Body of pancreas (tissue), 4 donors: ENCODE data around the gene IL13. TPM values are rescaled to one million over a fixed set of nuclear protein-coding genes. Genes with fewer than 3 reads are reported as not detected.

Experiments
- ATAC-seq: fragments of 150-250 bp; one replicate; pipeline ENCODE4 v1.9.1; 2016
- DNase-seq, 4 donors: peaks; one replicate each; pipeline ENCODE4 v3.0.0-alpha.2; 2019
- H3K27ac ChIP-seq, 4 donors: fragments of 200-600 bp; sonication (generic); 1 replicate in 3 of 4; 2 replicates in 1 of 4; pipeline versions ENCODE4 v1.5.1 to v1.6.1; 2016 to 2019; ENCODE audit warnings: mild to moderate bottlenecking in 1 of 4, mixed read lengths in 1 of 4, moderate library complexity in 1 of 4
- H3K27me3 ChIP-seq, 2 donors: fragments of 200-600 bp; sonication (generic); one replicate each; pipeline ENCODE4 v1.6.0; 2016; ENCODE audit warnings: mild to moderate bottlenecking in 1 of 2
- H3K36me3 ChIP-seq, 2 donors: fragments of 200-600 bp; sonication (generic); replicated peaks in 1 of 2; 2 replicates each; pipeline ENCODE4 v1.5.1; 2016; ENCODE audit warnings: low read depth in 2 of 2; ENCODE audit not compliant: insufficient read depth in 1 of 2
- H3K4me1 ChIP-seq: fragments of 200-600 bp; sonication (generic); one replicate; pipeline ENCODE4 v1.6.0; 2016
- H3K4me3 ChIP-seq, 2 donors: fragments of 200-600 bp; sonication (generic); 1 replicate in 1 of 2; 2 replicates in 1 of 2; pipeline ENCODE4 v1.5.1; 2016 to 2019
- H3K9me3 ChIP-seq, 3 donors: fragments of 200-600 bp; sonication (generic); 1 replicate in 2 of 3; 2 replicates in 1 of 3; pipeline ENCODE4 v1.5.1; 2016
- CTCF ChIP-seq, 7 experiments: fragments of 450-650 bp in 4 of 7; fragments of 200-600 bp in 3 of 7; sonication (generic) in 3 of 7; IDR thresholded peaks; one replicate each; pipeline ENCODE4 v1.5.1; 2016 to 2019; ENCODE audit warnings: antibody characterized with exemption in 7 of 7
- POLR2A ChIP-seq, 3 donors: fragments of 450-650 bp; IDR thresholded peaks; one replicate each; pipeline ENCODE4 v1.6.1; 2016; ENCODE audit warnings: antibody characterized with exemption in 3 of 3, mild to moderate bottlenecking in 2 of 3
- WGBS, 2 donors: methylation state at CpG; one replicate each; pipeline ENCODE4 v1.1.5; 2017; 5-methylcytosine and 5-hydroxymethylcytosine counted together
- intact Hi-C: fragments of 100-400 bp; cut with DNase I; formaldehyde crosslinking; loops from one replicate; pipeline ENCODE4 v1.15.1; 2023
- total RNA-seq, 2 donors: library from RNA; depleted of rRNA; stranded (reverse); fragments of >200 nt; gene quantifications; one replicate each; pipeline ENCODE4 v1.1.0, GENCODE V29; 2016

The IL13 gene
- total RNA-seq, 2 donors from 2014 or later, result not detected

- no peak for TF ChIP-seq POLR2A (IDR thresholded peaks at IDR 0.05)
- TF ChIP-seq CTCF (IDR thresholded peaks at IDR 0.05), result no peak
- no peak overlapping the region for H3K4me3 ChIP-seq
- no peaks in the 10 kb centered on the region for H3K9me3 ChIP-seq
- DNase-seq, result no peak
- no peak for ATAC-seq
- intact Hi-C loops, result no loop called here
- peaks cover 0 to 18% of the 10 kb centered on the region in 2 donors for H3K27me3 ChIP-seq
- no peak overlapping the region for H3K27ac ChIP-seq
- H3K4me1 ChIP-seq, result peaks cover 12% of the 10 kb centered on the region
- 84 to 89% methylated on average over 9 of the region's 9 CpGs for WGBS, 2 donors
- no peaks in the 10 kb centered on the region for H3K36me3 ChIP-seq
Measured at GRCh38 chr5:132658381-132659302, 669 bp downstream of the IL13 start.

- Histone ChIP-seq H3K27me3 (peaks cover 0 to 18% of the 10 kb centered on the region in 2 donors), H3K36me3 (no peaks in the 10 kb centered on the region), H3K27ac (no peak overlapping the region), H3K4me1 (peaks cover 12% of the 10 kb centered on the region), H3K4me3 (no peak overlapping the region), H3K9me3 (no peaks in the 10 kb centered on the region)
- WGBS, 2 donors, result 84 to 86% methylated on average over 18 to 23 of the region's 23 CpGs
- no peak for ATAC-seq
- TF ChIP-seq POLR2A (IDR thresholded peaks at IDR 0.05), result no peak
- no peak for TF ChIP-seq CTCF (IDR thresholded peaks at IDR 0.05)
- DNase-seq, result no peak
- intact Hi-C loops, result no loop called here
Measured at GRCh38 chr5:132659598-132660493, 1.9 kb downstream of the IL13 start.

- ATAC-seq (no peak), DNase-seq (no peak)
- Histone ChIP-seq H3K9me3 (no peaks in the 10 kb centered on the region), H3K27ac (no peak overlapping the region), H3K27me3 (peaks cover 0 to 7% of the 10 kb centered on the region in 2 donors), H3K4me1 (peaks cover 2% of the 10 kb centered on the region), H3K36me3 (no peaks in the 10 kb centered on the region), H3K4me3 (no peak overlapping the region)
- intact Hi-C loops, result no loop called here
- 49 to 73% methylated on average over 6 to 12 of the region's 12 CpGs for WGBS, 2 donors
- TF ChIP-seq POLR2A (IDR thresholded peaks at IDR 0.05) (no peak), CTCF (IDR thresholded peaks at IDR 0.05) (no peak)
Measured at GRCh38 chr5:132661231-132662003, 3.4 kb downstream of the IL13 start.

- WGBS, 2 donors, result 91 to 94% methylated on average over 9 of the region's 9 CpGs
- peaks cover 0 to under 1% of the 10 kb centered on the region in 2 donors for H3K27me3 ChIP-seq
- intact Hi-C loops, result no loop called here
- H3K9me3 ChIP-seq, result no peaks in the 10 kb centered on the region
- H3K36me3 ChIP-seq, result no peaks in the 10 kb centered on the region
- H3K4me3 ChIP-seq, result no peak overlapping the region
- no peak for TF ChIP-seq CTCF (IDR thresholded peaks at IDR 0.05)
- TF ChIP-seq POLR2A (IDR thresholded peaks at IDR 0.05), result no peak
- no peak overlapping the region for H3K27ac ChIP-seq
- ATAC-seq, result no peak
- no peak for DNase-seq
- H3K4me1 ChIP-seq, result no peaks in the 10 kb centered on the region
Measured at GRCh38 chr5:132662004-132662401, 4.0 kb downstream of the IL13 start.
